HL-60 (cell line): ENCODE measurements around the gene AIF1.
A peak's percentile ranks its signal among the peaks of the same experiment; 100 is the strongest.

Experiments used
- DNase-seq, 2 experiments: peaks; one replicate each; pipeline ENCODE4 v3.0.0-alpha.2; 2010 to 2020; ENCODE audit warnings: low read depth in 1 of 2, low spot score in 1 of 2
- H3K27ac ChIP-seq: fragments of 250-450 bp; sonication (Bioruptor Pico); replicated peaks from 2 replicates; pipeline ENCODE4 v1.5.1; 2020; ENCODE audit warnings: mild to moderate bottlenecking, moderate library complexity
- H3K27me3 ChIP-seq: fragments of 250-450 bp; sonication (Bioruptor Pico); 2 replicates; pipeline ENCODE4 v1.5.1; 2021; ENCODE audit warnings: mild to moderate bottlenecking, moderate library complexity; ENCODE audit not compliant: insufficient read depth, poor library complexity, severe bottlenecking
- H3K4me3 ChIP-seq: replicated peaks from 2 replicates; pipeline ENCODE4 v1.5.1; 2011; ENCODE audit warnings: mild to moderate bottlenecking, control low read depth, low read length; ENCODE audit not compliant: insufficient read depth
- CTCF ChIP-seq: IDR thresholded peaks from one replicate; pipeline ENCODE4 v1.5.1; 2011; ENCODE audit warnings: low read length, control low read depth, inconsistent platforms; ENCODE audit not compliant: insufficient read depth
- GABPA ChIP-seq: IDR thresholded peaks from 2 replicates; pipeline ENCODE4 v1.6.1; 2012; ENCODE audit warnings: low read depth
- POLR2AphosphoS5 ChIP-seq: IDR thresholded peaks from 2 replicates; pipeline ENCODE4 v1.6.1; 2012; ENCODE audit warnings: low read depth
- SPI1 ChIP-seq: IDR thresholded peaks from 2 replicates; pipeline ENCODE4 v1.6.1; 2012; ENCODE audit warnings: low read depth, mild to moderate bottlenecking, borderline replicate concordance
- TF ChIP-seq, protein P1 (sequence below): IDR thresholded peaks from 2 replicates; pipeline ENCODE4 v1.6.1; 2012; ENCODE audit warnings: low read depth; ENCODE audit not compliant: insufficient replicate concordance

Gene AIF1

GRCh38 chr6:31632279-31632946 is 17.4 kb downstream of the AIF1 start:
- Histone ChIP-seq H3K4me3 (no peak overlapping the region), H3K27me3 (no peaks in the 10 kb centered on the region), H3K27ac (no peak overlapping the region; the same call in 1 of the 2 replicates)
- TF ChIP-seq, protein P1, sequence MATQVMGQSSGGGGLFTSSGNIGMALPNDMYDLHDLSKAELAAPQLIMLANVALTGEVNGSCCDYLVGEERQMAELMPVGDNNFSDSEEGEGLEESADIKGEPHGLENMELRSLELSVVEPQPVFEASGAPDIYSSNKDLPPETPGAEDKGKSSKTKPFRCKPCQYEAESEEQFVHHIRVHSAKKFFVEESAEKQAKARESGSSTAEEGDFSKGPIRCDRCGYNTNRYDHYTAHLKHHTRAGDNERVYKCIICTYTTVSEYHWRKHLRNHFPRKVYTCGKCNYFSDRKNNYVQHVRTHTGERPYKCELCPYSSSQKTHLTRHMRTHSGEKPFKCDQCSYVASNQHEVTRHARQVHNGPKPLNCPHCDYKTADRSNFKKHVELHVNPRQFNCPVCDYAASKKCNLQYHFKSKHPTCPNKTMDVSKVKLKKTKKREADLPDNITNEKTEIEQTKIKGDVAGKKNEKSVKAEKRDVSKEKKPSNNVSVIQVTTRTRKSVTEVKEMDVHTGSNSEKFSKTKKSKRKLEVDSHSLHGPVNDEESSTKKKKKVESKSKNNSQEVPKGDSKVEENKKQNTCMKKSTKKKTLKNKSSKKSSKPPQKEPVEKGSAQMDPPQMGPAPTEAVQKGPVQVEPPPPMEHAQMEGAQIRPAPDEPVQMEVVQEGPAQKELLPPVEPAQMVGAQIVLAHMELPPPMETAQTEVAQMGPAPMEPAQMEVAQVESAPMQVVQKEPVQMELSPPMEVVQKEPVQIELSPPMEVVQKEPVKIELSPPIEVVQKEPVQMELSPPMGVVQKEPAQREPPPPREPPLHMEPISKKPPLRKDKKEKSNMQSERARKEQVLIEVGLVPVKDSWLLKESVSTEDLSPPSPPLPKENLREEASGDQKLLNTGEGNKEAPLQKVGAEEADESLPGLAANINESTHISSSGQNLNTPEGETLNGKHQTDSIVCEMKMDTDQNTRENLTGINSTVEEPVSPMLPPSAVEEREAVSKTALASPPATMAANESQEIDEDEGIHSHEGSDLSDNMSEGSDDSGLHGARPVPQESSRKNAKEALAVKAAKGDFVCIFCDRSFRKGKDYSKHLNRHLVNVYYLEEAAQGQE, result peak; percentile 3
- TF ChIP-seq SPI1 (no peak), CTCF (no peak), POLR2AphosphoS5 (peak; percentile 40; the same call in 1 of the 2 replicates)
- no peak for DNase-seq

DNA sequence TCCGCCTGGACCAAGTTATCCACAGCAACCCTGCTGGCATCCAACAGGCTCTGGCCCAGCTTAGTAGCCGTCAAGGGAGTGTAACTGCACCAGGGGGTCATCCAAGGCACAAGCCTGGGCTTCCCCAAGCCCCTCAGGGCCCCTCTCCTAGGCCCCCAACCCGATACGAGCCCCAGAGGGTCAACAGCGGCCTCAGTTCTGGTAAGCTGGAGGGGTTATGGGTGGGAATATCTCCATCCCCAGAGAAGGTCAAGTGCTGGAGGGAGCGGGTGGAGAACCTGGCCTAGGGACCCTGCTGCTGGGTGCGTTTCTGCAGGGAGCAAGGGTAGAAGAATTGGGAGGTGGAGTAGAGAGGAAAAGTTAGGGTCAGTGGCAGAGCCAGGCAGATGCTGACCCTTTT is 18.4 kb downstream of the AIF1 start:
- no peak overlapping the region for H3K27ac ChIP-seq
- TF ChIP-seq CTCF (no peak), POLR2AphosphoS5 (no peak; the same call in 1 of the 2 replicates), SPI1 (no peak), GABPA (no peak)
- TF ChIP-seq, protein P1, result no peak
- no peaks in the 10 kb centered on the region for H3K27me3 ChIP-seq
- DNase-seq, result no peak
- no peak overlapping the region for H3K4me3 ChIP-seq

DNA sequence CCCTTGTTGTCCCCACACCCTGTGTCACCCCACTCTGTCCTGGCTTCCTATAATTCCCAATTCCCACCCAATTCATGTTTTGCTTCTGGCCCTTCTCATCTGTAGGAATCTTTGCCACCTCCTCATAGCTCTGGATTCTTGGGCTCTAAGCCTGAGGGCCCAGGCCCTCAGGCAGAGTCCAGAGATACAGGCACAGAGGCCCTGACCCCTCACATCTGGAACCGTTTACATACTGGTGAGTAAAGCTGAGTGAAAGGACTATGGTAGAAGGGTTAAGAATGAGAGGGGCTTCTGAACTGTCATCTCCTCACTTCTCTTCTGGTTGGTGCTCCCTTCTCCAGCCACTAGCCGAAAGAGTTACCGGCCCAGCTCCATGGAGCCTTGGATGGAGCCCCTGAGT is 19.1 kb downstream of the AIF1 start:
- no peak for DNase-seq
- TF ChIP-seq CTCF (no peak), GABPA (no peak), SPI1 (no peak), POLR2AphosphoS5 (no peak)
- TF ChIP-seq, protein P1, result no peak
- no peak overlapping the region for H3K4me3 ChIP-seq
- H3K27me3 ChIP-seq, result no peaks in the 10 kb centered on the region
- H3K27ac ChIP-seq, result no peak overlapping the region
